Activated T-cell treated with anti-CD3 and anti-CD28 coated beads for 1 hour (primary cell): ENCODE results near the gene ITIH5.

ENCODE experiments used
- DNase-seq: peaks from one replicate; pipeline ENCODE4 v3.0.0-alpha.2; 2020; ENCODE audit warnings: low read depth

The ITIH5 gene

DNA sequence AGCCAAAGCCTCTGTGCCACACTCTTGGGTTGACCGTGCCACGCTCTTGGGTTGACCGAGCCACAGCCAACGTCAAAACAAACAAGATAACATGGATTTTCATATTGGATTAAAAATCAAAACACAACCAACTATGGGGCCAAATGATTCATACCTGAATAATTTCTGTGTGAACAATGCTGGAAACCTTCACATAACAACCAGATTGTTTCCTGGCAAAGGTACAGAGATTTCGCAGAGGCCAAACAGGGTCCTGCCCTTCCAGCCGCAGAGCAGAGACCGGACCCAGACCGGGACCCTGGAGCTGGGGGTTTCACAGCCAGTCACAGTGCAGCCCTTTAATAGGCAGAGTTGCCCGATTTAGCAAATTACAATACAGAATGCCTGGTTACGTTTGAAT lies 40.5 kb downstream of the ITIH5 start:
- no peak for DNase-seq

- no peak for DNase-seq
Observed at GRCh38 chr10:7625836-7626235, 40.9 kb downstream of the ITIH5 start.

DNA sequence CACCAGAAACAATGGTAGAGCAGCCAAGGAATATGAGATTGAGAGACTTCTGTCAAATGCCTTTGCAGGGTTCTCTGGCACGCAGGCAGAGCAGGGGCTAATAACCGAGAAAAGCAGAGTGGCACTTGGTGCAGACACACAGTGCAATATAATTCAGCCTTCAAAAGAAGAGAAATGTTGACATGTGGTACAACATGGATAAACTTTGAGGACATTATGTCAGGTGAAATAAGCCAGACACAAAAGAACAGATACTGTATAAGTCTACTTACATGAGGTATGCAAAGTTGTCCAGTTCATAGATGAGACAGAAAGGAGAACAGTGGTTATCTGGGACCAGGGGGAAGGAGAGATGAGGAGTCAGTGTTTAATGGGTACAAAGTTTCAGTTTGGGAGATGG lies 41.8 kb downstream of the ITIH5 start:
- DNase-seq, result no peak

DNA sequence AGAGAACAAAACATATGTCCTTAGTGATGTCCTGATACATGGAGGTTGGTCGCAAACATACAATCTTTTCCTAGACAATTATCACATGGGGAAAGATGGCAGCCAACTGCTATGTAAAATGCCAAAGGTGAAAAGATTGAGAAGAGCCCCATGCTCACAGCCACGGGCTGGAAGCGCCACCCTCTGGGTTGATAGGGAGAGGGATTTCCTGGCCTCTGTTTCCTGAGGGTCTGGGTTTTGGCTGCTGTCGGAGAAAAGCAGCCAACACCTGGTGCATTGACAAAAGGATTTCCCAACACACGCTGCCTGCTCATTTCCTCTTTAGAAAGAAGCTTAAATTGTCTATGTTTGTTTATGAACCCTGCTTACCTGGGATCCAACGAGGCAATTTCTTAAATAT lies 43.8 kb downstream of the ITIH5 start:
- no peak for DNase-seq

DNA sequence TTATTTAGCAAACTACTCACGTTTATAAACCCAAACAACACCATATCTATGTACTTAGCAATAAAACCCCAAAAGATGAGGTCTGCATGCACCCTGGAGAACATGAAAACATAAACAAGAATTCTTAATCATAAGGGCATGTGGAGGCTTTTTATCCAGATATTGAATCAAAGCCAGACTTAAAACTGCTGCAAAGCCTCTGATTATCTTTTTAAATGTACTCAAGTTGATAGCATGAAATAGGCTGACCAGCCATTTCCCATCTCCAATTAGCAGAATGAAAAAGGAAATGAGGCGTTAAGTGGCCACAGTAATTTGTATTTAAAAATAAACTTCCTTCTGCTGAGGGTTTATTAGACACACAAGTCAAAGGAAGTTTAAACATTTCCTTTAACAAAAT lies 48.3 kb downstream of the ITIH5 start:
- DNase-seq, result no peak

- DNase-seq, result no peak
Observed at GRCh38 chr10:7611909-7612308, 54.9 kb downstream of the ITIH5 start.

DNA sequence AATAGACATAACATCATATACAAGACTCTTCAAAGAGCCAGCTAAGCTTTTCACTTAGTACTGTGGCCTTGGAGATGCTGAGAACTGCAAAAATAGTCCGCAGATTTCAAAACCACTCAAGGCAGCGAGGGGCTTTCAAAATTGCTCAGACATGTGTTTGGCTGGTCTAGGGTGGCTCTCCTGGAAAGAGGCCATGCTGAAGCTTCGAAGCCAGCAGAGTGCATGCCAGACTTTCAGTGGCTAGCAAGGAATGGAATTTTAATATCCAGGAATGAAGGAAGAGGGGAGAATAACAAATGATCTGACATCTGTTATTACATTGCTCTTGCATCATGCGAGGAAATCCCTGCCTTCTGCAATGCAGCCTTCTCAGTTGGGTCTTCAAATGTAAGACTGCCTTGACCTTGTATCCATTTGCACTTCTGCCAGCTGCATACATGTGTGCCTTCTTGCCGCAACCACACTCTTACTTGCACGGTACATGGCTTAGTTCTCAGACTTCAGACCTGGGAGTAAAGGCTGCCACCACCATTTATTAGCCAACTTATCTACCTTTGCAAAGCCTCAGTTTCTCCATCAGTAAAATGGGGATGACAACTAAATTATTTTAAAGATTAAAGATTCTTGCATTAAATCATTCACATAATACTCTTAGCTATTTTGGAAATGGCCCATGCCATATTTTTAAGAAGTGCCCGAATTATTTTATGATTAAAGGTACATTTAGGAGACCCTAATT lies 55.9 kb downstream of the ITIH5 start:
- DNase-seq, result no peak

DNA sequence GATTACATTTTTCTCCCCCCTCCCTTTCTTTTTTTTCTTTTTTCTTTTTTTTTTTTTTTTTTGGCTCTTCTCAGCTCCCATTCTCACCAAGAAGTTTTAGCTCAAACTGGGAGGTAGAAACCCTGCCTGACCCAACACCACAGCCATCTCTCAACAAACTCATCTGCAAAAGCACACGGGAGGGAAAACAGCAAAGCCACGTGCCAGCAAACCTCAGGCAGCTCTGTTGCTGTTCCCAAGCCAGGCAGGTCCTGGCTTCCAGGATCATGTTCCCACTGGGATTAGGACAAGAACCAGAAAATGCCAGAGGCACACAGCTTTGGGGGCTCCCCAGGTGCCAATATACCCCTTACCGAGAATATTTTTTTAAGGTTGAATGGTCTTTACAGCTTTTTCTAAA lies 56.7 kb downstream of the ITIH5 start:
- DNase-seq, result no peak

GRCh38 chr10:7609556-7609955 lies 57.2 kb downstream of the ITIH5 start:
- no peak for DNase-seq

DNA sequence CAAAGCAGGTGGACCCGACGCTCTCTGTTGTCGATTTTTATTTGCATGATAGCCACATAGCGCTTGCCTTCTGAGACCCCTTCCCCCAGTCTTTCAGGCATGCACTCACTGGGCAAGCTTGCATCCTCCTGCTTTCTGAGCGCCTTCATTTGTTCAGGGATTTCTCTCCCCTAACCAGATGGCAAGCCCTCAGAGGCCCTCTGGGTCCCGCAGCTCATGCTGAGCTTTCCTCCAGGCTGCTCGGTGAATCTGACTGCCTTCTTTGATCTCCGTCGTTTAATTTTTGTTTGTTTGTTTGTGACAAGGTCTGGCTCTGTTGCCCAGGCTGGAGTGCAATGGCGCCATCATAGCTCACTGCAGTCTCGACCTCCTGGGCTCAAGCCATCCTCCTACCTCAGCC lies 58.8 kb downstream of the ITIH5 start:
- DNase-seq, result no peak

DNA sequence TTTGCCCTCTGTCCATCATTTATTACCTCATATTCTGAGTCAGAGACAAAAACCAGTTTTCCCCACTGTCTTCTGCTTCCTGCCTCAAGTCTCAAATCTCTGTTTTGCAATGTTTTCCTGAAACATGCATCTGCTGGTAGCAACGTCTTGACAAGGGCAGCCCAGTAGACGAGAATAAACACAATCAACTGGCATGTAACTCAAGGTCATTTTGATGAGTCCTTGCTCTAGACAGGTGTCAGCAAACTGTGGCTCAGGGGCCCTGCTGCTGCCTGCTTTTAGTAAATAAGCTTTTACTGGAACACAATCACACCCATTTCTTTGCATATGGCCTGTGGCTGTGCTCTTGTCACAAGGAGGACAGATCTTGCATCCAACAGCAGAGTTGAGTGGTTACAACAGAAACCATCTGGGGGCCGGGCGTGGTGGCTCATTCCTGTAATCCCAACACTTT lies 59.8 kb downstream of the ITIH5 start:
- no peak for DNase-seq

DNA sequence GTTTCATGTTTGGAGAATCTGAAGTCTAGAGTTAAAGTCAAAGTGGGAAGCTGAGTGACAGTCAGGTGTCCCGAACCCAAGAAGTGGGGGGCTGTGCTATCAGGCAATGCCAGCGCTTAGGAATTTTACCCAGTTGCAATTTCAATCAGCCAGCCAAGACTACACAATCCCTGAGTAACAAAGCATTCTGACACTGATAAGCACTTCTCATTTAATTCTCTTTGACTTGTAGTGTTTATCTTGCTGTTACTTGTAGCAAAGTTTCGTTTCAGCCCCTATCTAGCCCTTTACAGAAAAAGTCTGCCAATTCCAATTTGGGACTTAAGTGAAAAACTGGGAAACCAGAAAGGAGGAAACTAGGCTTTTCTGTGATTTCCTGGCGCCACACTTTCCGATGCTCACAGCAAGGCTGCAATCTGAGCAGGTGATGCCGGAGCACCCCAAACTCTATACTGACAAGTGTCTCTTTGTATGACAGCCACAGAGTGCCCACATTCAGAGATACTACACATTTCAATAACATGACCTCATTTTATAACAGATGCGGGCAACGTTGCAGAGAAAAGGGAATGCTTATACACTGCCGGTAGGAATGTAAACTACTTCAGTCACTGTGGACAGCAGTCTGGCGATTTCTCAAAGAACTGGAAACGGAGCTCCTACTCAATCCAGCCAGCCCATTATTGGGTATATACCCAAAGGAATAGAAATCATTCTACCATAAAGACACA lies 61.0 kb downstream of the ITIH5 start:
- DNase-seq, result no peak

DNA sequence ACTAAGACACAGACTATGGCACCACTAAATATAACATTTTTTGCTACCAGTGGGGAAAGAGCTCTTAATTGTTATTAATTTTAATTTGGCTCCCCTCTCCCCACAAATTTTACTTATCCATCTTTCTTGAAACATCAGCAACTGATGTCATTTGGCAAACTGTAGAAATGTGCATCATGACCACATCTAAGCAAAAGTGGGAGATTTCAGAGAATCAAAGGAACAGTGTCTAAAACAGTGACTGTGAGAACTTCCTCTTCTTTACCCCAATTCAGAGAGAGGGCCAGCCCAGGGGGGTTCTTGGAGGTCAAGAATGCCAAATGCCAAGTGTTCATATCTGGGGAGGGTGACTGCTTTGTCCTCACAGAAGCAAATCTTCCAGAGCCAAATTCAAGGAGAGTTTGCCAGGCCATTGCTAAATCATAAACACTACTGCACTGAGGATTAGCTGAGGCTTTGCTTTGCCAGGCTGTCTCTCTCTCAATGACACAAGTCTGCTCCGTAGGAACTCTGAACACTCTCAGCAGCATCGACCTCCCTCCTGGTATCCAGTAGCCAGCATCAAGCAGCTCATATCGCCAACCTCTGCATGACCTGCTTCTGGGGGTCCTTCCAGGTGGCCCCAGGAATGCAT lies 65.6 kb downstream of the ITIH5 start:
- DNase-seq, result no peak

DNA sequence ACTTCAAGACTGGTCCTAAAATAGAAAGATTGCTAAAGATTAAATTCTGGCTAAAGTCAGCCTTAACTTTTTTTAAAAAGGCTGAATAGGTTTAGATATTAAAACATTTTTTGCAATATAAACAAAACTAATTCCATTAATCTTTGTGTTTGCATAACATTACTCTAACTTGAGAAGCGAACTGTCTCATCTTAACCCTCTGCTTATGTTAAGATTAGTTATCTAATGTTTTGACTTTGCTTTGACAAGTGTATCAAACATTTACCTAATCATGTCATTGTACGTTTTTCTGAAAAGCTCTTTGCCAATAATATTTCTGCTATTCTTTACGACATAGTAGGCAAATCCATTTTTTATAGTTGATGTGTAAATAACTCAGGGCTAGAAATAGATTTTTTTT lies 68.0 kb downstream of the ITIH5 start:
- DNase-seq, result no peak

GRCh38 chr10:7596356-7596755 lies 70.4 kb downstream of the ITIH5 start:
- DNase-seq, result no peak

DNA sequence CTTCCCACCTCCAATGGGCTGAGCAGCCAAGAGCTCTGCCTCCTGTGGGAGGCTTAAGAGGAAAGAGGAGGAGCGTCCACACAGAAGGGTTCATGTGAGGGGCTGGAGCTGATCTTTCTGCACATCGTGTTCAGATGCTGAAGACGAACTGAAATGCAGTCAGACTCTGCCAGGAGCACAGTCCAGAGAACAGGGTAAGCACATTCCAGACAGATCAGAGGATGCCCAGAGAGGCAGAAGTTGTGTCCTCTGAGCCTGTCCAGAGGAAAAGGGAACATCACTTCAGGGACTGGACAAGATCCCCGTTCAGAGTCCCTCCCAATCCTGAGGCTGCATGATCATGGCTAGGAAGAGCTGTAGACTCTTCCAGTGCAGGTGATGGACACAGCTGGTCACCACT lies 72.9 kb downstream of the ITIH5 start:
- DNase-seq, result no peak

DNA sequence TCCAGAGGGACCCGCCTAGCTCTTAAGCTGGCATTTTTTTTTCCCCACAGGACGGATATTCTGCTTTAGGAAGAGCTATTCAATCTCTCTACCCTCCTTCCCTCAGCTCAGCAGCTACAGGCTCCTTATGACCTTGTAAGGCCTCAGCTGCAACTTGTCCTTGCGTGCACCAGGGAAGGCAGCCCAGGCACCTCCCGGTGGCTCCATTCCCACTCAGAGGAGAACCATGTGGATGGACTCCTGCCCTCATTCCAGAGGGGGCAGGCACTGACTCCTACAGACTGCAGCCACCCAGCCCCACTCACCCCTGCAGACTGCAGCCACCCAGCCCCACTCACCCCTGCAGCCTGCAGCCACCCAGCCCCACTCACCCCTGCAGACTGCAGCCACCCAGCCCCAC lies 73.7 kb downstream of the ITIH5 start:
- DNase-seq, result no peak

- no peak for DNase-seq
Observed at GRCh38 chr10:7592627-7593026, 74.1 kb downstream of the ITIH5 start.

GRCh38 chr10:7590271-7590670 lies 76.5 kb downstream of the ITIH5 start:
- no peak for DNase-seq

- no peak for DNase-seq
Observed at GRCh38 chr10:7589748-7590147, 77.0 kb downstream of the ITIH5 start.

DNA sequence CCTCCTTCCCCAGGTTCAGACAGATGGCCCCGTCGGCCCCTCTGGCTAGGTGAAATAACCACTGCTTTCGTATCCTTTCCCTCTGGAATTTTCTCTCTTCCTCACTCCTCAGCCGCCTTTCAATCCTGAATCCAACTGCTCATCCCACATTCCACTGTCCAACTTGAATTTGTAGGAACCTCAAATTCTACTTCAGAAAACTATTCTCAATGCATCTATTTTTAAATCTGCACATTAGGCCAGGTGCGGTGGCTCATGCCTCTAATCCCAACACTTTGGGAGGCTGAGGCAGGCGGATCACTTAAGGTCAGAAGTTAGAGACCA lies 78.9 kb downstream of the ITIH5 start:
- DNase-seq, result no peak

GRCh38 chr10:7587168-7587864 lies 79.5 kb downstream of the ITIH5 start:
- no peak for DNase-seq

DNA sequence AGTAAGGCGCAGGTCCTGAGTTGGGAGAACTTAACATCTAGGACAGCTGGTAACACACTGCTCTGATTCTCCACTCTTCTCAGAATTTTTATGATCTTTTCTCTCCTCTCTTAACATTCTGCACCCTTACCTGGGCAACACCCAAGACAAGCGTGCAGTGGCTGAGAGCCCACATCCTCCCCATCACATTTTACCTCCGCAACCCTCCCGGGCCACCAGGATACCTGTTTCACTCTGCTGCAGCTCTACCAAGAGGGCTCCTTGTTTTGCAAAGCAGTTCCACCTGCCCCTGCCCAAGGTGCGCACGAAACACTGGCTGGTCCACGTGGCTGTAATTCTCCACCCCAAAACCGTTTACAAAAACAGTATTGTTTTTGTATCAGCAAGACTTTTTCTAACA lies 81.5 kb downstream of the ITIH5 start:
- no peak for DNase-seq
